Measurements from ENCODE around the gene CD40LG. TPM values are rescaled to one million over a fixed set of nuclear protein-coding genes. Genes with fewer than 3 reads are reported as not detected.

Gene CD40LG
- total and polyA plus RNA-seq, 2 donors (not counting 1 experiment from before 2014, with no cell fraction given): 0.13 to 0.30 TPM

DNA sequence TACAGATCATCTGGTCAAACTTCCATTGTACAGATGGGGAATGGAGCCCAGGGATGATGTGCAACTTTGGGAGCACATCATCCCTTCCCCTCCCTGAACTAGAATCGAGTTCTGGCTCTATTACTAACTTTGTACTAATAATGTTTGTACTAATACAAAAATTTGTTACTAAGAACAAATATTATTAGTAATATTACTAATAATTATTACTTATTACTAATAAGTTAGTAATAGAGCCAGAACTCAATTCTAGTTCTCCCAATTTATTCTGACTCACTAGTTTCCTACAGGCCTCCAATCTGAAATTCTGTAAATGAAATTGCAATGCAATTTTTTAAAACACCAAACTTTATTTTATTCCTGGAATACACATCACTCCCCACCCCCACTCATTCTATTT lies 47.9 kb upstream of the CD40LG start:
- no peak overlapping the region for H3K27ac ChIP-seq (ENCODE audit: low read length in 2 of 2)
- Mint-ChIP-seq H3K27me3 (no peaks in the 10 kb centered on the region), H3K4me1 (no peaks in the 10 kb centered on the region), H3K27ac (no peak overlapping the region), H3K9me3 (ENCODE audit: insufficient read depth) (no peaks in the 10 kb centered on the region), H3K4me3 (no peak overlapping the region)
- no peaks in the 10 kb centered on the region for H3K9me3 ChIP-seq (ENCODE audit: control extremely low read depth in 1 of 3, control insufficient read depth in 2 of 3, insufficient read depth in 1 of 3, low read length in 2 of 3)
- no peak overlapping the region for H3K9ac ChIP-seq (ENCODE audit: low read length)
- no peak overlapping the region for H3K4me2 ChIP-seq (replicated peaks; ENCODE audit: low read depth, low read length, poor library complexity, severe bottlenecking)
- ChIA-PET CTCF (no interaction called here), POLR2A (no interaction called here)
- no peaks in the 10 kb centered on the region for H3K79me2 ChIP-seq (ENCODE audit: control insufficient read depth, insufficient read depth, low read length)
- H3K4me1 ChIP-seq (ENCODE audit: control insufficient read depth in 2 of 2, insufficient read depth in 2 of 2, low read length in 2 of 2): no peaks in the 10 kb centered on the region
- no peak overlapping the region for H2AFZ ChIP-seq (ENCODE audit: insufficient read depth, low read depth, low read length, poor library complexity, severe bottlenecking)
- intact Hi-C loops (cut with micrococcal nuclease): no loop called here
- H3K27me3 ChIP-seq (replicated peaks in 1 of 4; ENCODE audit: control extremely low read depth in 1 of 4, control insufficient read depth in 3 of 4, insufficient read depth in 4 of 4, low read length in 3 of 4): no peaks in the 10 kb centered on the region
- DNase-seq: no peak
- no peak for ATAC-seq (ENCODE audit: low read depth)
- no peaks in the 10 kb centered on the region for H3K36me3 ChIP-seq (replicated peaks in 1 of 2; ENCODE audit: control extremely low read depth in 1 of 2, control insufficient read depth in 1 of 2, extremely low read depth in 1 of 2, insufficient read depth in 2 of 2, low read length in 1 of 2)
- H4K20me1 ChIP-seq (ENCODE audit: control insufficient read depth, insufficient read depth, low read length, poor library complexity, severe bottlenecking): no peaks in the 10 kb centered on the region
- WGBS (ENCODE audit: insufficient coverage): no CpG with 5 or more reads among the region's 1 CpG
- TF ChIP-seq, protein P1, sequence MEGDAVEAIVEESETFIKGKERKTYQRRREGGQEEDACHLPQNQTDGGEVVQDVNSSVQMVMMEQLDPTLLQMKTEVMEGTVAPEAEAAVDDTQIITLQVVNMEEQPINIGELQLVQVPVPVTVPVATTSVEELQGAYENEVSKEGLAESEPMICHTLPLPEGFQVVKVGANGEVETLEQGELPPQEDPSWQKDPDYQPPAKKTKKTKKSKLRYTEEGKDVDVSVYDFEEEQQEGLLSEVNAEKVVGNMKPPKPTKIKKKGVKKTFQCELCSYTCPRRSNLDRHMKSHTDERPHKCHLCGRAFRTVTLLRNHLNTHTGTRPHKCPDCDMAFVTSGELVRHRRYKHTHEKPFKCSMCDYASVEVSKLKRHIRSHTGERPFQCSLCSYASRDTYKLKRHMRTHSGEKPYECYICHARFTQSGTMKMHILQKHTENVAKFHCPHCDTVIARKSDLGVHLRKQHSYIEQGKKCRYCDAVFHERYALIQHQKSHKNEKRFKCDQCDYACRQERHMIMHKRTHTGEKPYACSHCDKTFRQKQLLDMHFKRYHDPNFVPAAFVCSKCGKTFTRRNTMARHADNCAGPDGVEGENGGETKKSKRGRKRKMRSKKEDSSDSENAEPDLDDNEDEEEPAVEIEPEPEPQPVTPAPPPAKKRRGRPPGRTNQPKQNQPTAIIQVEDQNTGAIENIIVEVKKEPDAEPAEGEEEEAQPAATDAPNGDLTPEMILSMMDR (IDR thresholded peaks at IDR 0.05): no peak
- TF ChIP-seq EZH2 (IDR thresholded peaks at IDR 0.05; ENCODE audit: borderline replicate concordance, insufficient read depth, low read depth, low read length, poor library complexity, severe bottlenecking): no peak
- H3K4me3 ChIP-seq (ENCODE audit: control extremely low read depth in 1 of 5, extremely low read depth in 1 of 5, insufficient read depth in 1 of 5, low read depth in 2 of 5, low read length in 4 of 5): no peak overlapping the region

DNA sequence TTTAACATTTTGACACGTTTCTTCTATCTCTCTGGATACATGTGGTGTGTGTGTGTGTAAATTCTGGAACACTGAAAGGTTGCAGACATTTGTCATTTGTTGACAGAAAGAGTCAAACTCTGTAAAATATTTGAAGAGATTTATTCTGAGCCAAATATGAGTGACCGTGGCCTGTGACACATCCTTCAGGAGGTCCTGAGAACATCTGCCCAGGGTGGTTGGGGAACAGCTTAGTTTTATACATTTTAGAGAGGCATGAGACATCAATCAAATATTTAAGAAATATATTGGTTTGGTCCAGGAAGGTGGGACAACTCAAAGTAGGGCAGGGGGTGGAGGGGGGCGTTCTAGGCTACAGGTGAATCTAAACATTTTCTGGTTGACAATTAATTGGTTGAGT lies 40.7 kb upstream of the CD40LG start:
- POLR2A ChIA-PET: no interaction called here
- no peak overlapping the region for H3K27ac Mint-ChIP-seq
- no peaks in the 10 kb centered on the region for H3K4me1 Mint-ChIP-seq

More for the DNA sequence above, 40.7 kb upstream of the CD40LG start:
- Histone ChIP-seq H3K27me3 (replicated peaks in 1 of 4; ENCODE audit: control extremely low read depth in 1 of 4, control insufficient read depth in 3 of 4, insufficient read depth in 4 of 4, low read length in 3 of 4) (no peaks in the 10 kb centered on the region), H3K9me3 (ENCODE audit: control extremely low read depth in 1 of 3, control insufficient read depth in 2 of 3, insufficient read depth in 1 of 3, low read length in 2 of 3) (no peaks in the 10 kb centered on the region), H3K9ac (ENCODE audit: low read length) (no peak overlapping the region), H3K4me3 (ENCODE audit: control extremely low read depth in 1 of 5, extremely low read depth in 1 of 5, insufficient read depth in 1 of 5, low read depth in 2 of 5, low read length in 4 of 5) (no peak overlapping the region), H3K4me2 (replicated peaks; ENCODE audit: low read depth, low read length, poor library complexity, severe bottlenecking) (no peak overlapping the region), H3K36me3 (replicated peaks in 1 of 2; ENCODE audit: control extremely low read depth in 1 of 2, control insufficient read depth in 1 of 2, extremely low read depth in 1 of 2, insufficient read depth in 2 of 2, low read length in 1 of 2) (no peaks in the 10 kb centered on the region), H2AFZ (ENCODE audit: insufficient read depth, low read depth, low read length, poor library complexity, severe bottlenecking) (no peak overlapping the region), H3K27ac (ENCODE audit: low read length in 2 of 2) (no peak overlapping the region), H3K4me1 (ENCODE audit: control insufficient read depth in 2 of 2, insufficient read depth in 2 of 2, low read length in 2 of 2) (peaks cover 0 to 3% of the 10 kb centered on the region in 2 donors), H4K20me1 (ENCODE audit: control insufficient read depth, insufficient read depth, low read length, poor library complexity, severe bottlenecking) (no peaks in the 10 kb centered on the region), H3K79me2 (ENCODE audit: control insufficient read depth, insufficient read depth, low read length) (no peaks in the 10 kb centered on the region)
- intact Hi-C loops (cut with micrococcal nuclease): no loop called here
- TF ChIP-seq, protein P1 (IDR thresholded peaks at IDR 0.05): no peak
- no peak for TF ChIP-seq EZH2 (IDR thresholded peaks at IDR 0.05; ENCODE audit: borderline replicate concordance, insufficient read depth, low read depth, low read length, poor library complexity, severe bottlenecking)
- no CpG with 5 or more reads among the region's 3 CpGs for WGBS (ENCODE audit: insufficient coverage)
- no peak for DNase-seq
- no peaks in the 10 kb centered on the region for H3K27me3 Mint-ChIP-seq
- ATAC-seq (ENCODE audit: low read depth): no peak
- CTCF ChIA-PET: interaction anchor here (0.7 to 3.3 kb wide), 3 partner anchors 104 to 318 kb away, joined by 3 to 26 read pairs (median 4); no protein-coding TSS in a partner anchor
- no peaks in the 10 kb centered on the region for H3K9me3 Mint-ChIP-seq (ENCODE audit: insufficient read depth)
- H3K4me3 Mint-ChIP-seq: no peak overlapping the region
